HG03342 (cell line): Measurements from ENCODE around the gene ATAD3B.
"Not testable (repeated sequence)": the region's sequence is repeated elsewhere in the genome, so short reads cannot be mapped to it uniquely, and the experiment has no call there.

Experiments used
- ATAC-seq: cut with Tn5 transposase; IDR thresholded peaks from one replicate; pipeline ENCODE4 v1.9.1; 2021; ENCODE audit warnings: mild to moderate bottlenecking, moderate library complexity; ENCODE audit not compliant: unreplicated experiment

ATAD3B gene

GRCh38 chr1:1477206-1477605 lies 5.6 kb downstream of the ATAD3B start:
- no peak for ATAC-seq

GRCh38 chr1:1479547-1480487 lies 8.3 kb downstream of the ATAD3B start:
- ATAC-seq: no peak

- ATAC-seq: not testable (repeated sequence)
These were observed 8.9 kb downstream of the ATAD3B start for GRCh38 chr1:1480488-1480867.

- ATAC-seq: not testable (repeated sequence)
These were observed 10.2 kb downstream of the ATAD3B start for GRCh38 chr1:1481811-1482210.

GRCh38 chr1:1482856-1483255 lies 11.3 kb downstream of the ATAD3B start:
- ATAC-seq: no peak

GRCh38 chr1:1483714-1484113 lies 12.1 kb downstream of the ATAD3B start:
- no peak for ATAC-seq

GRCh38 chr1:1484976-1485750 lies 13.6 kb downstream of the ATAD3B start:
- not testable (repeated sequence) for ATAC-seq

- not testable (repeated sequence) for ATAC-seq
These were observed 14.3 kb downstream of the ATAD3B start for GRCh38 chr1:1485755-1486317.

- no peak for ATAC-seq
These were observed 16.1 kb downstream of the ATAD3B start for GRCh38 chr1:1487701-1488100.

- ATAC-seq: no peak
These were observed 17.7 kb downstream of the ATAD3B start for GRCh38 chr1:1489231-1489630.

- ATAC-seq: no peak
These were observed 18.3 kb downstream of the ATAD3B start for GRCh38 chr1:1489861-1490260.

GRCh38 chr1:1490633-1491230 lies 19.2 kb downstream of the ATAD3B start:
- ATAC-seq: no peak

GRCh38 chr1:1491601-1492000 lies 20.0 kb downstream of the ATAD3B start:
- no peak for ATAC-seq

- ATAC-seq: not testable (repeated sequence)
These were observed 22.7 kb downstream of the ATAD3B start for GRCh38 chr1:1494311-1494710.

- ATAC-seq: not testable (repeated sequence)
These were observed 24.0 kb downstream of the ATAD3B start for GRCh38 chr1:1495461-1495975.

- not testable (repeated sequence) for ATAC-seq
These were observed 33.3 kb downstream of the ATAD3B start for GRCh38 chr1:1504777-1505365.

- ATAC-seq: peak; percentile 46
These were observed 33.8 kb downstream of the ATAD3B start for GRCh38 chr1:1505366-1505798.

GRCh38 chr1:1505801-1506200 lies 34.2 kb downstream of the ATAD3B start:
- not testable (repeated sequence) for ATAC-seq

GRCh38 chr1:1507305-1507704 lies 35.7 kb downstream of the ATAD3B start:
- ATAC-seq: no peak

- ATAC-seq: not testable (repeated sequence)
These were observed 37.4 kb downstream of the ATAD3B start for GRCh38 chr1:1508775-1509464.
